Astrocyte of the hippocampus (primary cell): ENCODE results near the gene KCNE1.
"Not testable (repeated sequence)": the region's sequence is repeated elsewhere in the genome, so short reads cannot be mapped to it uniquely, and the experiment has no call there.

ENCODE experiments used
- DNase-seq: peaks from one replicate; pipeline ENCODE4 v3.0.0; 2011; ENCODE audit warnings: low read depth, low spot score

The KCNE1 gene

DNA sequence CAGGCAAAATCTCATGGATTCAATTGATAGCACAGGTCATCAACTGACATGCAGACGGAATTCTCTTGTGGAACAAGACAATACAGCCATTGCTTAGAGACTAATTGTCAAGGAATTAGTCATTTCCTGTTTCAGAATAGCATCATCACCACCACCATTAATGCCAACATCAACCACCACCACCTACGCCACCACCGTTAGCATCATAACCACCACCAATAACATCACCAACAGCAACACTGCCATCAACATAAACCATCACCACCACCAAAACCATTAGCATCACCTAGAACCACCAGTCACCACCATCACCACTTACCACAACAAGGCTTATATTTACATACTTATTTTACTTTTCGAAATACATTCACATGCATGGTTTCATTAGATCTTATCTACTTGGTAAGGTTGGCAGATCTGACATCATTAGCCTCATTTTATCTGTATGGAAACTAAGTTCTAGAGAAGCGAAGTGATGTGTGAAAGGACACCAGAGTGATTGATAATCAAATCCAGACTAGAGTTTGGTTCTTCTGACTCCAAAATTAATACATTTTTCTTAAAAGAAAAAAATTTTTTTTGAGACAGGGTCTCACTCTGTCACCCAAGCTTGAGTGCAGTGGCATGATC is 94.4 kb downstream of the KCNE1 start:
- not testable (repeated sequence) for DNase-seq

DNA sequence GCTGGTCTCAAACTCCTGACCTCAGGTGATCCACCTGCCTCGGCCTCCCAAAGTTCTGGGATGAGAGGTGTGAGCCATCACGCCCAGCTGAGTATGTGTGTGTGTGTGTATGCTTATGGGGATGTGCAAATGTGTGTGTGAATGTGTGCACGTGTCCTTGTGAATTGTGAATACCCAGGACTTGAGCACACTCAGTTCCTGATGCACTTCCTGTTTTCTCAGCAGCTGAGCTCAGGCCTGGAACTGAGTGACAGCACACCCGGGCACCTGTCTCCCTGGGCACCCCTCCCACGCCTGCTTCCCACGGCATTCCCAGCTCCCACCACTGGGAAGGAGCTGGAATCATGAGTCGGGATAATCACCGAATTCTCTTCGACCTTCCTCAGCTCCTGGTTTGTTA is 104.7 kb downstream of the KCNE1 start:
- DNase-seq: not testable (repeated sequence)

DNA sequence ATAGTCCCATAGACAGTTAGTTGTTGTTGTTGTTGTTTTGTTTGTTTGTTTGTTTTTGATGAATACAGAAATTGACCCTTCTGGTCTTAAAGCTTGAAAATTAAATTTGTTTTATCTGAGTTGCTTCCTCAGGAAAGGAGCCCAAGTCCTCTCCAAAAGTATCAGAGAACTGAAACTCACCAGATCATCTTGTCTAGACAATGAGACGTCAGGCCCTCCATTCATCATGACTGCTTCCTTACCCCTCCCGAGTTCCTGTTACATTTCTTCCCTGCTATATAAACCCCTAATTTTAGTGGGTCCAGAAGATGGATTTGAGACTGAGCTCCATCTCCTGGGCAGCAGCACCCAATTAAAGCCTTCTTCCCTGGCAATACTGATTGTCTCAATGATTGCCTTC is 105.3 kb downstream of the KCNE1 start:
- DNase-seq: not testable (repeated sequence)

DNA sequence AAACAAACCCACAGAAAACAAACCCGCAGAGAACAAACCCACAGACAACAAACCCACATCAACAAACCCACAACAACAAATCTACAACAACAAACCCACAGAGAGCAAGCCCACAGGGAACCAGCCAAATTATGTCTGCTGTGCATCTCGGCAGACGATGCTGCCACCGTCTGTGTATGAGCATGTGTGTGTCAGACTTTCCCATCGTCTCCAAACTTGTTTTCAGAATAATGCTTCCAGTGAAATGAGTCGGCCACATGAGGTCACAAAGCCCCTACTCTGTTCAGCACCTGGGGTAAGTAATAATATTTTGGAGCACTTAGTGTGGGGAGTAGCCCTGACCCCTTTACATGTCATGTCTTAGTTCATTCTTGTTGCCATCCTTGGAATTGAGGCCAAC is 105.9 kb downstream of the KCNE1 start:
- DNase-seq: not testable (repeated sequence)

DNA sequence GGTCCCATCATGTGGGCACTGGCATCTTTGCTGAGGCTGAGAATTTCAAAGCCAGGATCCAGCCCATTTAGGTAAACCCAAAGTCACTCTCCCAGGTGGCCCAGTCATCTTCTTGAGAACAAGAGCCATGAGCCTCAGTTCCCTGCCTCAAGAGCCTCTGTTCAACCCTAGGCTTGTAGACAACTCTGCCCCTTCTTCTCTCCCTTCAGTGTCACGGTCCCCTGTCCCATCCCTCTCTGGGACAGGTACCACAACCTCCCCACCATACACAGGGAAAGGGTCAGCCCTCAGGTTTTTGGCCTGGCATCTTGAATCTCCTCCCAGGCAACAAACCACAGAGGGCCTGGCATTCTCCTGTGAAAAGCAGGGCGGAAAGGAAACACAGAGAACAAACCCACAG is 106.3 kb downstream of the KCNE1 start:
- DNase-seq: not testable (repeated sequence)

DNA sequence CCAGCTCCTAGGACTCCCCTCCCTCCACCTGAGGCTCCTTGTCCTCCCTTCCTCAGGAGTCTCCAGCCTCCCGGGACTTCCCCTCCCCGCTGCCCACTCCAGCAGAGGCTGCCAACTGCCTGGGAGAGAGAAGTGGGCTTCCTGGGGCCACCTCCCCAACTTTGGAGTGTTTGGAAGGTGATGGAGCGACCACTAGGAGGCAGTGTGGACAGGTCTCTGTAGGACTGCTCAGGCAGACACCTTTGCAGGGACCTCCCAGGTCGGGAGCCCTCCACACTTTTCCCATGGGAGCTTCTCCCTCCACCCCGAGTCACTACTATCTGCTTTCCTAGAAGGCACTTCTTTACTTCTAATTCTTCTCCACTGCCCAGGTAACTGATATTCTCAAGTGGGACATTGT is 107.3 kb downstream of the KCNE1 start:
- DNase-seq: not testable (repeated sequence)

DNA sequence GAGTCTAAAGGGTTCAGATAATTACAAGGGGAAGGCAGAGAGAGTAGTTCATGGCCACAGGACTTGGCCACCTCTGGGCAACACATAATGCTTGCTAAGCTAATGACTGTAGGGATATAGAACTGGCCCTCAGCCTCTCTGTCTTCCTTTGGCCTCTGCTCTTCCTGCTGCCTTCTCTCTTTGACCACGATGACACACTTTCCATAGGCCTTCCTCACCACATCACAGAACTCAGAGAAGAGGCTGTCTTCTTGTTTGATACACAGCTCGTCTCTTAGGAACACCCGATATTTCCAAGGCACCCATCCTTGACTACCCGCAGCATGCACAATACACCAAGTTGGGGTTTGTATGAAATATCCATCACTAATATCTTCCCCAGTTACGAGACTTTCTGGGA is 111.5 kb downstream of the KCNE1 start:
- not testable (repeated sequence) for DNase-seq
